ENCODE data around the gene BRD3OS.

BRD3OS gene

DNA sequence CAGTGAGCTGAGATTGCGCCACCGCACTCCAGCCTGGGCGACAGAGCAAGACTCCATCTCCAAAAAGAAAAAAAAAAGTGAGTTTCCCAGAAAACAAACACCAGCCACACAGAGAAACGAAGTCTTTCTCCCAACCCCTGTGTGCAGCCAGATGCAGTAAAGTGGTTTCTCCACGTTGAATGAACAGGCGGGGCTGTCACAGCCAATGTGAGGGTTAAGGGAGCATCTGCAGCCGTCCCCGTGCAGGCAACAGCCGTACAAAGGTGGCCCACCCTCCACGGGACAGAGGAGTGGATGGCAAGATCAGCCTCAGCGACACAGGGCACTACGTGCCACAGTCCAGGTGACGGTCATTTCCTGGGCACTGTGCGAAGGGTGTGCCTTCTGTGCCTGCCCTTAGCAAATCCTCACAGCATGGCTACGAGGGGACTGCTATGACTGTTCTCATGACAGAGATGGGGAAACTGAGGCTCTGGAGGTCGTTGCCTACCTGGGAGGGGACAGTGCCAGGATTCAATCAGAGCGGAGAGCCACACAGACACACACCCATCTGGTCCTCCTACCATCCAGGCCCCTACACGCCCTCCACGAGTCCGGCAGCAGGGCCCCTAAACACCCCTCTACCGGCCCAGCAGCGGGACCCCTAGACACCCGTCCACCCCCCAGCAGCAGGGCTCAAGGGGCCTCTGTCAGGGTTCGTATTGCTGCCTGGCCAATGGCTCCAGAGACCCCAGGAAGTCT is 35.5 kb upstream of the BRD3OS start:
- no peak for DNase-seq

DNA sequence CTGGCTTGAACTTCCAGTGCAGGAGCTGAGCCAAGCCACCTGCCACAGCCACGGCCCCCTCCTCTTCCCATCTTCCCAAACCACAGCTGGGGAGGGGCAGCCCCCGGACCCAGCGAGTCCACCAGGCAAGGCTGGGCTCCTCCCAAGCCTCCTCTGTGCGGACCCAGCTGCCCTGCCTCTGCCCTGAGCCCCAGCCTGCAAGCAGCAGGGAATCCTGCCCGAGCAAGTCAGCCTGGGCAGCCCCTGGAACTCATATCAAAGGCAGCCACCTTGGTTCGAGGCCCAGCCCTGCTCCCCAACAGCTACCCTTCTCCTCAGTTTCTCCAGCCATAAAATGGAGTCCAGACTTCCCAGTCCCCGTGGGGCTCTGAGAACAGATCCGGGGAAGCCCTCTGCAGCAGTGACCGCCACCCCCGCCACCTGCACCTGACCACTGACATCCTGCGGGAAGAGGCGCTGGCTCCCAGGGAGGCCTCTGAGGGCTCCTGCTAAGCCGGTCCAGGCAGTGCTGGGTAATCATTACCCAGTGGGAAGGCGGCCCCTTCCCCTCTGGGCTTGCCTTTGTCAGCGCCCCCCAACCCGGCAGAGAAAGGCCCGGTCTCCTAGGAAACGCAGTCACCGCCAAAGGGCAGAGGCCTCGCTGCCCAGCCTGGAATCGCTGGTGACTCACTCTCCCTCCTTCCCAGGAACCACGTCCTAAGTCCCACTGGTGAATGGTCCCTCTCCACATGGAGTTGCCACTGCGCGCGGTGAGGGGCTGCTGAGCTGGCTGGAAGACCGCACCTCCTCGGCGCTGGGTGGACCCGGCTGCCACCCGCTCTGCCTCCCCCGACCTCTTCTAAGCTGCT is 34.7 kb upstream of the BRD3OS start:
- peak; percentile 9 for DNase-seq

DNA sequence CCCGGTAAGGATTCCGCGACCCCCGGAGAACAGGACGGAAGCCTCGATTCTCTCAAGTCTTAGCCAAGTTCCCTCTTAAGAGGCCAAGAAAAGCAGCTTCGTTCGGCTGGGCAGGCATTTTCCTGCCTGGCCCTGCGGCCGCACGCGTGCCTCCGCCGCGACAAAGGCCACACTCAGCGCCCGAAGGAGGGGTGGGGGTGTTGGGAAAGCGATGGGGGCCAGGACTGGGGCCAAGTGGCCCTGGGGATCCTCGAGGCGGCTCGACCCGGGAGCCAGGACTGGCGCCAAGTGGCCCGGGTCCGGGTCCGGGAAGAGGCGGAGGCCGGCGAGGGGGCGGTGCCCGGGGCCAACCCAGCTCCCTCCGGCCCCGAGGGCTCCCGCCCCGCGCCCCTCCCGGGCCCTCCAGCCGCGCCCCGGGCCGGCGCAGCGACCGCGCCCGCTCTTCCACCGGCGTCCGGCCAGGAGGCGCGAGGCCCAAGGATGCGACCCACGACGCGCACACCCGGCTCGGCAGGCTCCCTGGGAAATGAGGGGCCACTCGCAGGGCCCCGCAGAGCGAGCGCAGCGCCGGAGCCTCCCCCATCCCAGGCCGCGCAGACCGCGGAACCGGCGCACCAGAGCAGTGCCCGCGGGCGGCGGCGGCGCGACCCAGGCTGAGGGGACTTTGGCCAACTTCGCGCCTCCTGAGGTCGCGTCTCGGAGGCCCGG is 33.9 kb upstream of the BRD3OS start:
- no peak for DNase-seq

DNA sequence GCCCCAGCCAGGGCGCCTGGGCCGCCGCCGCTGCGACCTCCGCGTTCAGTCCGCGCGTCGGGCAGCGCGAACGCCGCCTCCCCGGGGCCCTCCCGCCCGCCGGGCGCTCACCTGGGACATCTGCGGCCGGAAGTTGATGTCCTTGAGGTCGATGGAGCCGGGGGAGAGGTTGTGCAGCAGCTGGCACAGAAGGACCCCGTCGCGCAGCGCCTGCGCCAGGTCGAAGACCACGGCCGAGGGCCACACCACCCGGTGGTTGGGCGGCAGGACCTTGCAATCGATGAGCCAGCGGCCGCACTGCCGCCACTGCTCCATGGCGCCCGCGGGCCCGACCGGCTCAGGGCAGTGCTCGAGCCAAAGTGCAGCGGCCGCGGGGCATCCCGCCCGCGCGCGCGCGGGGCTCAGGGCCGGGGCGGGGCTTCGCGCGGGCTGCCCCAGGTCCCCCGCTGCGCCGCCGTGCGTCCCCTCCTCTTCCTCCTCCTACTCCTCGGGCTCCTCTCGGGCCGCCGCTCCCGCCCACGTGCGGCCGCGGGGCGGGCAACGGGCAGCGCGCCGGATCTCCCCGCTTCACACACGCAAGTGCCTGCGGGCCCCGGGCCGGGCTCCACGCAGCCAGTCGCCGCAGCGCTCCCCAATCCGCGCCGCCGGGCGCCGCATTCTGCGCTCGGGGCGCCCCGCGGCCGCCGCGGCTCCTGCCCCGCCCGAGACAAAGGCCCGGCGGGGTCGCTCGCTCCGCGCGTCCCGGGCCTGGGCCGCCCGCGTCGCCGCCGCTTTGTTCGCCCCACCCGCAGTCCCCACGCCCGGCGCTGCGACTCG is 33.1 kb upstream of the BRD3OS start, which contains the start of gene VAV2:
TSS of gene VAV2 (minus strand) at position 361 of the 816 bp plus-strand sequence. CDS start at position 315, 46 bp downstream.
- DNase-seq: peak; percentile 75

DNA sequence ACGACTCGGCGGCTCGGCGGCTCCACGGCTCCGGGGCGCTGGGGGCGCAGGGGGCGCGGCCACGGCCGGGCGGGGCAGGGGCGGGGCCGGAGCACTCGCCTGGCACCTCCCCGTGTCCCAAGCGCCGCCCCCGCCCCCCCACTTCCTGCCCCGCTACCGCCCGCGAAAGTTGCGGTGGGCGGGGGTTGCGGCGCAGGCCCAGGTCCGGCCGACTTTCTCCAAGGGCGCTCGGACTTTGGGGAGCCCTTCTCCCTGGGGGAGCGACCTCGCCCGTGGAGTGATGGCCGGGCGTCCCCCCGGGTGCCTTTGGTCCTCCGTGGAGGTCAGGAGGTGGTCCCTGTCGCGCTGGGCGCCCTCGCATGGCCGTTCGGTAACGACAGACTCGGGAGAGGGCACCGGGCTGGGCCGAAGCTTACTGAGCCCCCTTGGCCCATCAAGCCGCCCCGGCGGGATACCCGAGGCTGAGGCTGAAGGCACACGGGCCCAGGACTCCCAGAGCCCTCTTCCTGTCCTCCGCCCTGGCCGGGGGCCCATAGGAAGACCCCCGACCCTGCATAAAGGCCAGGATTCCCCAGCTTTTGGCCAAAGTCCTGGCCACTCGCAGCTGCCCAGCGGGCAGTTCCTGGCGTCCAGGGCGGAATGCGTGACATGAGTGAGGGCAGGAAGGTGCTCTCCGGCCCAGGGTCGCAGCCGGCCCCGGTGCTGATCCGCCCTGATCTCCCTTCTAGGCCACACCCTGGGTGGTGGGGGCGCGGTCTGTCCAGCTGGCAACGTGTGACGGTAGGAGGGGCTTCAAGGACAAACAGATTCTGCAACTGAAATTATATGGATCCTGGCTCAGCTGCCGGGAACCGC is 32.3 kb upstream of the BRD3OS start:
- DNase-seq: peak; percentile 85

DNA sequence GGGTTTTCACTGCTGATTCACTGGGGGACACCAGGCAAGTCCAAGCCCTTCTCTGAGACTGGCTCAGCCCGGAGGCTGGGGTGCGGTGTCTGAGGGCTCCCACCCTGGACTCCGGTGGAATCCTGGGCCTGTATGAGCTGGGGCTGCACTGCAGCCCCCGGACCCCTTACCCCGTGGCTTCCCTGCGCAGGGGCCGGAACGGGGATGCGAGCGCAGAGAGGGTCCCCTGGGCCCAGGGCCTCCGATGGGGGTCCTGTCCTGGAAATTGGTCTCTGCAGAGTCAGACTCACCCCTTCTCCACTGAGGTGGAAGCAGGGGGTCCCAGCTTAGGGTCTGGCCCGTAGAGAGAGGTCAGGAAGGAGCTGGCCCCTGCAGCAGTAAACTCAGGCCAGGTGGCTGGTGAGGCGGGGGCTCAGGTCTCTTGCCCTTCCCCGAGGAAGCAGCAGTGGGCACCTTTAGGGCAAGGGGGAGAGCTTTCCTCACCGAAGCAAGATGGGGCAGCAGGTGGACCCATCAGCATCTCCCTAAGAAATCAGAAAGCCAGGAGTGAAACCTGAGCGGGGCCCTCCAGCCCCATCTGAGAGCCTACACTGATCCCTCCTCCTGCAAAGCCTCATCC is 31.5 kb upstream of the BRD3OS start:
- no peak for DNase-seq

DNA sequence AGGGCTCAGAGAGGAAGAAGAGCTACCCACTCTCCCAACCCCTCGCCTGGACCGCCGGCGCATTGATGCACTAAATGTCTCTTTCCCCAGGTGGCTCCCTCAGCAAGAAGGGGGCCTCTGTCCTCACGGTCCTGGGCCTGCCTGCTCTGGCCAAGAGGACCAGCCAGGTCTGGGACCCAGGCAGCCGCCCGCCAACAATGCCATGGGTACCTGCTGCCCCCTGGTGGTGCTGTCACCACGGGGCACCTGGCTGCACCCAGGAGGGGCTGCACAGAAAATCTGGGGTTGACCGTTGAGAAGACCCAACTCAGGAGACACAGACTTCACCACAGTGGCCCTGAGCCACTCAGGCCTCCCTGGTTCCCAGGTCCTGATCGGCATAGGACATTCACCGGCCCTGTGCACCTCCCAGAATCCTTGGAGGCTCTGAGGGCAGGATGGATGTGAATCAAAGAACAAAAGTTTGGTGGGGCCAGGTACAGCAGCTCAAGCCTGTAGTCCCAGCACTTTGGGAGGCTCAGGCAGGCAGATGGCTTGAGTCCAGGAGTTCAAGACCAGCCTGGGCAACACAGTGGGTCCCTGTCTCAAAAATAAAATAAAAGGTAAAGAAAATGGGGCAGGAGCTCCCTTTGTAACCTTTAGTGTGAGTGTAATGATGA is 30.8 kb upstream of the BRD3OS start:
- DNase-seq: peak; percentile 84

DNA sequence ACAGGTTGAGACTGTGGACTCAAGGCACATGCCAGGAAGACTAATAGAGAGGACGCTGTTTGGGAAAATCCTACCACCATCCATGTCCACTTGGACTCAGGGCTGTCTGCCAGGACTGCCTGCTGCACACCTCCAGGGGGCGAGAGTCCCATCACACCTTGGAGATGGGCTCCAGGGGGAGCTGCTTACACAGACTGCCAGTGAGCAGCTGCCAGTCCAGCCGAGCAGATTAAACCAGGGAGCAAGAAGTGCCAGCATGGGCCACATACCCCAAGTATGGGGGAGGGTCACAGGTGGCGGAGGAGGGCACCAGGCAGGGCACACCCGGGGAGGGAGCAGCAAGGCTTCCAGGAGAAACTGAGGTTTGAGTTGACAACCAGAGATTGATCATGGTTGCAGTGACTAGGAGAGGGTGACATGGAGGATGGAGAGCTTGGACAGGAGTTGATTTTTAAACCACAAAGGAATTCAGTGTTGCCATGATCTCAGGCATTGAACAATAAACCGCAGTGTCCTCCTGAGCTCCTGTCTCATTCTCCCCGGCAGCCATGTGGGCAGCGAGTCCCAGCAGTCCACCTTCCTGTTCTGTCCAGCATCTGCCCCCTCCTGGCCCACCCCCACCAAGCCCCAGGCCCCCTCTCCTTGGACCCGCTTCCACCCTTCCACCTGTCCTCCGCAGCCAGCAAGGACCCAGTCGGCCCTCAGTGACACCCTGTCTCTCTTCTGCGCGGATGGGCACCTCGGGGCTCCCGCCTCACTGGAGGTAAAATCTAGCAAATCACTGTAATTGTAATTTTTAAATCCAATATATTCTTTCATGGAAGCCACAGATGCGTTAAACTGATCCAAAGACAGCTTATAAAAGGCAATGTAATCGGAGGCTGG is 30.0 kb upstream of the BRD3OS start:
- peak; percentile 24 for DNase-seq

DNA sequence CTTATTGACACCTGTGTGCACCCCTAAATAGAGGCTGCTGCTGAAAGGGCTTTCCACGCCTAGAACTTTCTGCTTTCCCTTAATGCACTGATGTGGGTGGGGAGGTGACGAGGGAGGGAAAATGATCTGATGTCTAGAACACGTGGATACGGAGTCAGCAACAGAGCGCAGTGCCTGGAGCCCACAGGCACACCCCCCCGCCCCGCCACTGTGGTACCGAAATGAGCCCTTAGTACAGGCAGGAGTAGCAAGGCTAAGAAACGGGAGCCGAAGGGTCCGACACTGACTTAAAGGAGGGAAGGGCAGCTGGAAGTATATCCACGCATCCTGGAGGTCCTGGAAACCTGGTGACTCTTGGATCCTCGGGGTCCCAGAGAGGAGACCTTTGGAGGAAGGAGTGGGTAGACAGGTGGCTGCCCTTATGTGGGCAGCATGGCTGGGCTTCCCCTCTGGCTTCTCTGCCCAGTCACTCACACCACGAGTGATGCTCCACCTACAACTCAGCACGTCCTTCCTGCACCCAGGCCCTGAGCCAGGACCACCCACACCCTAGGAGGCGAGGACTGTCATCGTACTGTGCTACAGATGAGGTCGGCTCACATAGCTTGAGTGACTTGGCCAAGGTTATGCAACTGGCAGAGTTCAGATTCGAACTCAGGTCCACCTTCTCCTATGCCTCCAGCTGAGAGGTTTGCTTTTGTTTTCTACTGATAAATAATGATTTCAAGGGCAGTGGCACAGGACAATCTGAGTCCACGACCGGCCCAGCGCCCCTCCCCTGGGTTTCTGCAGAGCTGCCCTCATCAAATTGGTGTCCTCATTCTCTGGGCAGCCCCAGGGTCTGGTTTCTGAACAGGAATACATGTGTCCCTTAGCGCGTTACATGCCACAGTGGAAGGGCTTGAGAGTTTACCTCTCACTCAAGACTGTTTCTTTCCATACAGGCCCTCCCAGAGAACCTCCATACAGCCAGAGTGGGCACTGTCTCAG is 28.5 kb upstream of the BRD3OS start:
- DNase-seq: no peak

DNA sequence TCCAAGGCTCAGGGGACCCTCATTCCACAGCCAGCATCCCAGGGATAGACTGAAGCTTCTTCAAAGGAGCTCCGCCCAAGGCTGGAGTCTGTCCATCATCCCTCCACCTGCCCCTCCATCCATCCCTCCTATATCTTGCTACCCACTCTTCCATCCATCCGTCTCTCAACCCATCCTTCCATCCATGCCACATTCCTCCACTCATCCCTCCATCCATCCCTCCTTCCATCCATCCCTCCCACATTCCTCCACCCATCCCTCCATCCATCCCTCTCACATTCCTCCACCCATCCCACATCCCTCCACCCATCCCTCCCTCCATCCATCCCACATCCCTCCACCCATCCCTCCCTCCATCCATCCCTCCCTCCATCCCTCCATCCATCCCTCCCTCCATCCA is 27.7 kb upstream of the BRD3OS start:
- DNase-seq: no peak

DNA sequence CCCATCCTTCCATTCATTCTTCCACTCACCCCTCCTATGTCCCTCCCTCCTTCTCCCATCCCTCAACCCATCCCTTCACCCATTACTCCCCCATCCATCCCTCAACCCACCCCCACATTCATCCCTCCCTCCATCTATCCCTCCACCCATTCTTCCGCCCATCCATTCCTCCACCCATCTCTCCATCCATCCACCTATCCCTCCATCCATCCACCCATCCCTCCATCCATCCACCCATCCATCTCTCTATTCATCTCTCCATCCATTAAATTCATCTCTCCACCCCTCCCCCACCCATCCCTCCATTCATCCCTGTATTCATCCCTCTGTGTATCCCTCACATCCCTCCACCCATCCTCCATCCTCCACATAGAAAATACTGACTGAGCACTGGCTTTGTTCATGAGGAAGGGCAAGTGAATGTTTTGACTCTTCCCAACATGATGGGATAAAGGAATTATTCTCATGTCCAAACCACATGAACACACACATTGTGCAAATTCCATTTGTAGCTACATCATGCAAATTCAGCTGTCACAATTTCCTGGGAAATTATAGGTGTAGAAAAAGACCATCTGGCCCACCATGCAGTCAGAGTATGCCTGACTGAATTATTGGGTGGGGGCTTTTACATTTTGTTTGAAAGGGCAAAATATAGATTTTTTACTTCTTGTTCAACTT is 26.2 kb upstream of the BRD3OS start:
- no peak for DNase-seq

DNA sequence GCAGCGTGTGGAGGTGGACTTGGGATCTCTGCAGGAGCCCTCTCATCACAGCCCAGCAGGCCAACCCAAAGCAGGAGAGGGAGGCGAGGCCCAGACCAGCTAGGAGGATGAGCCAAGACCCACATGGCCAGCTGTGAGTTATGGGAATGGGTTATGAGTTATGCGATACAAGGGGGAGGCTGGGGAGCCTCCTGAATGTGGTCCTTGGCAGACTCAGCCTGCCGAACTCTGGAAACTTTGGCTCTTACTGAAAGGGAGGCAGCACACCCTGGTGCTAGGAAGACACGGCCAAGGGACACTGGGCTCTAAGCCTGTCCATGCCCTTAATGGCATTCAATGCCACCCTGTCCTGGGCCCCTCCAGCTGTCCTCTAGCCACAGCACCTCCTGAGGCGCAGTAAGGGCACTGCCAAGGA is 25.4 kb upstream of the BRD3OS start:
- no peak for DNase-seq

DNA sequence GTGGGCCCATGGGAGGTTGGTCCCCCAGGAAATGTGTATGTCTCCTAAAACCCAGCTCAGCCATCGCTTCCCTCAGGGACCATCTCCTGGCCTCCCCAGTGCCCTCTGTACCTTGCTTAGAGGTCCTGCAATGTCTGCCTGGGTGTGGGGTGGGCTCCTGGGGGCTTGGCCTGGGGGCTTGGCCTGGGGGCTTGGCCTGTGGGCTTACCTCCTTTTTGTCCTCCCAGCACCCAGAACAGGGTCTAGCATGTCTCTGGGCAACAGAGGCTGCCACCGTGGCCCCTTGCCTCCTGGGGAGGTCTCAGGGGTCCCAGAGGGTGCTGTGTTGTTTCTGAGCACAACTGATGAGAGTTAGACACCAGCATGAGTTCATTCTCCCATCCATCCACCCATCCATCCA is 22.5 kb upstream of the BRD3OS start:
- no peak for DNase-seq

DNA sequence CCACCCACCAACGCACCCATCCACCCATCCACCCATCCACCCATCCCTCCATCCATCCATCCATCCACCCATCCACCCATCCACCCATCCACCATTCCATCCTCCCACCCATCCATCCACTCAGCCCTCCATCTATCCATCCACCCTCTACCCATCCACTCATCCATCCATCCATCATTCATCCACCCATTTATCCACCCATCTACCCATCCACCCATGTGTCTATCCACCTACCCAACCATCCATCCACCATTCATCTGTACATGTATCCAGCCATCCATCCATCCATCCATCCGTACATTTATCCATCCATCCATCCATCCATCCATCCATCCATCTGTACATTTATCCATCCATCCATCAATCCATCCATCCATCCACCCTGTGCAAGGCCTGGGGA is 22.0 kb upstream of the BRD3OS start:
- DNase-seq: no peak

DNA sequence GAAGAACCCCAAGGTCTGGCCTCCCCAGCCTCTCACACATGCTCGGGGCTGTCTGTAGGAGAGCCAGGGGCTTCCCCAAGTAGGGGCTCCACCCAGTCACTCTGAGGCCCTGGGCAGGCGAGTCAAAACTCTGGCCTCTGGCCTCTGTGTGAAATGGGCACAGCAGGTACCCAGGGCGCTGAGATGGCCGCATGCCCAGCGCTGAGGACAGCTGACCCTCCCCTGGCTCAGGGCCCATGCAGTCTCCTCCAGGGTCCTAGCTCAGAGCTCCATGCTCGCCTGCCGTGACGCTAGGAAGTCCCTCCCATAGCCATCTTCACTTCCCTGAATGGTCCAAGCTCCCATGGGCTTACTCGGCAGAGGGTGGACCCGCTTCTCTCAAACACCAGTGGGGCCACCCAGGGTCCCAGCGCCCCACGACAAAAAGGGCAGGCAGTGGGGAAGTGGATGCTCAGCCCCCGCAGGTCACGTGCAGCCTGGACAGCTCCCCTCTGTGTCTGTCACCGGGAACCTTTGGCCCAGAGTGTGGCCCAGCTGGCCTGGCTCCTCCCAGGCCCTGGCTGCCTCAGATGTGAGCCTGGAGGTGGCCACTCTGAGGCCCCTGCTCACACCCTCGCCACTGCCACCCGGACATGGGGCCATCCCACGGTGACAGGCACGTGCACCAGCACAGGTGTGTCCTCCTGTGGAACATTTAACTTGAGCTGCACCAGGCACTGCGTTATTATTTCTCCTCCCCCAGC is 21.0 kb upstream of the BRD3OS start:
- DNase-seq: no peak

DNA sequence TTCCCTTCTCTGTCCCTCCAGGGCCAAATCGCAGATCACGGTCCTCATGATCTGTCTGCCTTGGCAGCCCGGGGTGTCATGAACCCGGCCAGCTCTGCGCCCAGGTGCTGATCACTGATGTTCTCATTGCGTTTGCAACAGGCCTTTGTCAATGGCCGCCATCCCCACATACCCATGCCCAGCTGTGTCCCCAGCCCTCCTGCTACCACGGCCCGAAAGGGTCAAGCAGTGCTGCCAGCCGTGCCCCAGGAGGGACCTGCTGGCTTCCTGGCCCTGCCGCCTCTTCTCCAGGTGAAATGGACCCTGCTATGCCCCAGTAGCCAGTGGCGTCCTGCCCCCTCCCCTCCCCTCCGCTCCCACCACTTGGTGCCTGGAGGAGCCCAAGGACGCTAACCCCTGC is 20.4 kb upstream of the BRD3OS start:
- no peak for DNase-seq

DNA sequence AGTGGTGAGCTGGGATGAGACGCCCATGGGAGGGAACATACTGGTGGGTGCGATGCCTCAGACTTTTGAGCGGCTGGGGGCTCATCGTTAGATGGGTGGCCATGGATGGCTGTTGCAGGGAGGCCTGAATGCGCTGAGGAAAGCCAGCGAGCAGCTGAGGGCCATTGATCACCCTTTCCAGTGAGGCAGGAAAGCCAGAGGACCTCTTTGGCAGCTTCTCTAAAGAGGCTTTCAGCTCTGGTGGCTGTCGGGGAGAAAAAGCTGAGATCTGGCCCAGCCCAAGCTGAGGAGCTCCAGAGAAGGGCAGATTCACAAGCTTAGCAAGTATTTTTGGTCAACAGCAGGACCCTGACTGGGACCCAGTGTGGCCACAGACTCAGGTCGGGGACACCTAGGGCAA is 19.9 kb upstream of the BRD3OS start:
- DNase-seq: no peak
